Pancreas (tissue), 10 donors: ENCODE results near the gene ITSN1. TPM values are rescaled to one million over a fixed set of nuclear protein-coding genes. Genes with fewer than 3 reads are reported as not detected.

Source experiments
- ATAC-seq, 4 donors: fragments of 200-7000 bp; cut with Tn5 transposase; one replicate each; pipeline versions ENCODE4 v1.8.0 to v1.9.1; 2020; ENCODE audit warnings: mild to moderate bottlenecking in 4 of 4, moderate library complexity in 4 of 4
- DNase-seq, 6 donors: peaks; one replicate each; pipeline ENCODE4 v3.0.0-alpha.2; 2020
- FAIRE-seq: peaks from 2 replicates; lab custom pipeline; 2012; peaks lifted over from hg19 to GRCh38; lab: Jason Lieb, UNC
- H3K27ac ChIP-seq, 4 donors: fragments of 200-600 bp; sonication (generic); 1 replicate in 3 of 4; 2 replicates in 1 of 4; pipeline versions ENCODE4 v1.5.0 to v1.8.0; 2020
- H3K27me3 ChIP-seq, 4 donors: fragments of 200-600 bp; one replicate each; pipeline ENCODE4 v1.8.0; 2021
- H3K36me3 ChIP-seq, 3 donors: fragments of 200-600 bp; sonication (generic) in 1 of 3; one replicate each; pipeline versions ENCODE4 v1.5.0 to v1.8.0; 2020 to 2021
- H3K4me1 ChIP-seq, 3 donors: fragments of 200-600 bp; one replicate each; pipeline ENCODE4 v1.8.0; 2021
- H3K4me3 ChIP-seq, 4 donors: fragments of 200-600 bp; sonication (generic) in 2 of 4; one replicate each; pipeline versions ENCODE4 v1.5.0 to v1.8.0; 2020 to 2021
- H3K9me3 ChIP-seq, 4 donors: fragments of 200-600 bp; one replicate each; pipeline ENCODE4 v1.8.0; 2021
- CTCF ChIP-seq, 4 donors: fragments of 200-600 bp; sonication (generic) in 3 of 4; IDR thresholded peaks; one replicate each; pipeline versions ENCODE4 v1.5.0 to v1.8.0; 2021; ENCODE audit warnings: antibody characterized with exemption in 4 of 4
- WGBS, 2 donors: extraction: QIAGEN DNeasy Blood & Tissue Kit; methylation state at CpG; one replicate each; pipeline ENCODE4 v1.1.7; 2013; 5-methylcytosine and 5-hydroxymethylcytosine counted together
- intact Hi-C, 3 donors: fragments of 100-400 bp; cut with DNase I; formaldehyde crosslinking; loops; one replicate each; pipeline versions ENCODE4 v1.11.1 to v1.14.2; 2022
- polyA plus RNA-seq, 2 donors: library from polyadenylated mRNA; stranded (reverse); fragments of 200-250 nt; gene quantifications; one replicate each; pipeline ENCODE4 v1.2.3, GENCODE V29; 2013
- total RNA-seq, 6 donors: library from RNA; stranded (reverse); fragmentation: NEBNext Ultra II Directional in 4 of 6; extraction: Animal tissue kit (Norgen Biotek cat#: 25700) in 4 of 6; gene quantifications; one replicate each; pipeline versions ENCODE4 v1.2.1 to v1.2.4, GENCODE V29; 2021 to 2023
- donor health status: healthy with polysubstance abuse.
- donor health status: DM: no; HTN: no; CAD: no; lungs with moderate emphysema.
- donor health status: DM: no; HTN: no; CAD: no.
- donor health status: control.
- donor health status: control.
- donor health status: Bipolar disorder and iron deficiency.
- donor health status: DM: yes; HTN: yes; CAD: no.
- donor health status: DM: no; HTN: no; CAD: no.
- donor health status: DM: no; HTN: no; CAD: no.
- donor health status: DM: yes; HTN: yes; CAD: no.

ITSN1 gene
- total and polyA plus RNA-seq, 8 donors, result 3.5 to 19.4 (median 6.0) TPM

GRCh38 chr21:33852485-33852884 lies 210.2 kb downstream of the ITSN1 start:
- Histone ChIP-seq H3K27me3 (no peaks in the 10 kb centered on the region), H3K36me3 (no peaks in the 10 kb centered on the region), H3K4me3 (no peak overlapping the region), H3K4me1 (no peaks in the 10 kb centered on the region), H3K9me3 (no peaks in the 10 kb centered on the region), H3K27ac (no peak overlapping the region)
- intact Hi-C loops, result no loop called here
- WGBS, 2 donors, result 61 to 65% methylated on average over 6 of the region's 6 CpGs
- DNase-seq (no peak), ATAC-seq (no peak), FAIRE-seq (no peak)
- no peak for TF ChIP-seq CTCF (IDR thresholded peaks at IDR 0.05)

GRCh38 chr21:33854604-33855003 lies 212.3 kb downstream of the ITSN1 start:
- ATAC-seq, result no peak
- TF ChIP-seq CTCF (IDR thresholded peaks at IDR 0.05), result no peak
- Histone ChIP-seq H3K27me3 (no peaks in the 10 kb centered on the region), H3K36me3 (no peaks in the 10 kb centered on the region), H3K27ac (no peak overlapping the region), H3K9me3 (no peaks in the 10 kb centered on the region), H3K4me1 (no peaks in the 10 kb centered on the region), H3K4me3 (no peak overlapping the region)
- intact Hi-C loops, result no loop called here
- 57 to 58% methylated on average over 5 of the region's 5 CpGs for WGBS, 2 donors
- DNase-seq, result no peak
- no peak for FAIRE-seq

GRCh38 chr21:33855190-33855589 lies 212.9 kb downstream of the ITSN1 start:
- Histone ChIP-seq H3K4me1 (no peaks in the 10 kb centered on the region), H3K27ac (no peak overlapping the region), H3K9me3 (no peaks in the 10 kb centered on the region), H3K36me3 (no peaks in the 10 kb centered on the region), H3K27me3 (no peaks in the 10 kb centered on the region), H3K4me3 (no peak overlapping the region)
- 82 to 91% methylated on average over 6 of the region's 6 CpGs for WGBS, 2 donors
- DNase-seq, result no peak
- no peak for ATAC-seq
- intact Hi-C loops, result no loop called here
- no peak for FAIRE-seq
- no peak for TF ChIP-seq CTCF (IDR thresholded peaks at IDR 0.05)

- H3K27ac ChIP-seq, result no peak overlapping the region
- no peak for ATAC-seq
Observed at GRCh38 chr21:33856893-33857527, 214.7 kb downstream of the ITSN1 start.

More at GRCh38 chr21:33856893-33857527, 214.7 kb downstream of the ITSN1 start:
- FAIRE-seq (no peak), DNase-seq (no peak)
- Histone ChIP-seq H3K9me3 (no peaks in the 10 kb centered on the region), H3K27me3 (no peaks in the 10 kb centered on the region), H3K36me3 (no peaks in the 10 kb centered on the region), H3K4me3 (no peak overlapping the region), H3K4me1 (no peaks in the 10 kb centered on the region)
- WGBS, 2 donors, result 78 to 87% methylated on average over 17 of the region's 17 CpGs
- intact Hi-C loops, result no loop called here
- TF ChIP-seq CTCF (IDR thresholded peaks at IDR 0.05), result no peak
